ENCODE measurements around the gene ADAP2. TPM values are rescaled to one million over a fixed set of nuclear protein-coding genes. Genes with fewer than 3 reads are reported as not detected.

The ADAP2 gene
- total and polyA plus RNA-seq, 2 donors (not counting 1 experiment from before 2014, with no cell fraction given), result 3.8 to 4.3 TPM

GRCh38 chr17:30969989-30970830 is 48.5 kb downstream of the ADAP2 start:
- DNase-seq (ENCODE audit: low read depth in 2 of 2), result peak in 1 of 2 donors; percentile 59
- H3K9me3 ChIP-seq (ENCODE audit: control insufficient read depth, insufficient read depth, low read depth, low read length), result no peaks in the 10 kb centered on the region
- no peaks in the 10 kb centered on the region for H3K36me3 ChIP-seq (ENCODE audit: control insufficient read depth, insufficient read depth, low read length)
- H3K27me3 ChIP-seq (ENCODE audit: control insufficient read depth, insufficient read depth, low read length), result no peaks in the 10 kb centered on the region
- H3K9ac ChIP-seq (ENCODE audit: insufficient read depth, low read length), result peak overlapping the region; percentile 87
- peak overlapping the region; percentile 94 for H2AFZ ChIP-seq (ENCODE audit: low read length)
- peak overlapping the region; percentile 100 for H3K4me2 ChIP-seq (ENCODE audit: extremely low read depth, insufficient read depth, low read length)
- H3K79me2 ChIP-seq (ENCODE audit: control insufficient read depth, insufficient read depth, low read length), result peaks cover 7% of the 10 kb centered on the region
- H3K27ac ChIP-seq (ENCODE audit: insufficient read depth, low read length), result peak overlapping the region; percentile 85
- peak overlapping the region; percentile 66 to 94 (median 80) for H3K4me3 ChIP-seq (replicated peaks in 1 of 4; ENCODE audit: control extremely low read depth in 1 of 4, insufficient read depth in 1 of 4, low read depth in 3 of 4, low read length in 4 of 4)
- H4K20me1 ChIP-seq (ENCODE audit: control insufficient read depth, extremely low read depth, insufficient read depth, low read length), result no peaks in the 10 kb centered on the region
- no peak for TF ChIP-seq EZH2 (IDR thresholded peaks at IDR 0.05; ENCODE audit: low read length, missing control alignments)
- TF ChIP-seq CTCF (conservative IDR thresholded peaks at IDR 0.05 in 1 of 2, IDR thresholded peaks at IDR 0.05 in 1 of 2; ENCODE audit: low read depth in 1 of 2, low read length in 2 of 2), result peak in 1 of 2 donors; percentile 75
- no peaks in the 10 kb centered on the region for H3K4me1 ChIP-seq (ENCODE audit: control insufficient read depth, extremely low read depth, insufficient read depth, low read length)

GRCh38 chr17:30970831-30971567 is 49.3 kb downstream of the ADAP2 start, which contains the start of gene RNF135:
TSS of gene RNF135 (plus strand) at chr17:30971039. CDS start at chr17:30971074, 35 bp downstream.
- Histone ChIP-seq H3K79me2 (ENCODE audit: control insufficient read depth, insufficient read depth, low read length) (peaks cover 7% of the 10 kb centered on the region), H4K20me1 (ENCODE audit: control insufficient read depth, extremely low read depth, insufficient read depth, low read length) (no peaks in the 10 kb centered on the region), H3K9ac (ENCODE audit: insufficient read depth, low read length) (peak within 1 kb of the TSS; percentile 87), H3K9me3 (ENCODE audit: control insufficient read depth, insufficient read depth, low read depth, low read length) (no peaks in the 10 kb centered on the region), H3K4me2 (ENCODE audit: extremely low read depth, insufficient read depth, low read length) (peak within 1 kb of the TSS; percentile 100), H3K4me3 (replicated peaks in 1 of 4; ENCODE audit: control extremely low read depth in 1 of 4, insufficient read depth in 1 of 4, low read depth in 3 of 4, low read length in 4 of 4) (peak within 1 kb of the TSS; percentile 66 to 94 (median 80)), H3K4me1 (ENCODE audit: control insufficient read depth, extremely low read depth, insufficient read depth, low read length) (no peaks in the 10 kb centered on the region), H3K27me3 (ENCODE audit: control insufficient read depth, insufficient read depth, low read length) (no peaks in the 10 kb centered on the region), H3K36me3 (ENCODE audit: control insufficient read depth, insufficient read depth, low read length) (no peaks in the 10 kb centered on the region), H2AFZ (ENCODE audit: low read length) (peak within 1 kb of the TSS; percentile 94), H3K27ac (ENCODE audit: insufficient read depth, low read length) (peak within 1 kb of the TSS; percentile 85)
- TF ChIP-seq EZH2 (IDR thresholded peaks at IDR 0.05; ENCODE audit: low read length, missing control alignments), result no peak
- TF ChIP-seq CTCF (conservative IDR thresholded peaks at IDR 0.05 in 1 of 2, IDR thresholded peaks at IDR 0.05 in 1 of 2; ENCODE audit: low read depth in 1 of 2, low read length in 2 of 2), result peak in 1 of 2 donors; percentile 1
- peak; percentile 86 to 88 for DNase-seq (ENCODE audit: low read depth in 2 of 2)
